HepG2 (cell line): Measurements from ENCODE around the gene POLE3. TPM values are rescaled to one million over a fixed set of nuclear protein-coding genes. Genes with fewer than 3 reads are reported as not detected.
A peak's percentile ranks its signal among the peaks of the same experiment; 100 is the strongest.

ENCODE experiments used
- ARNTL ChIP-seq: sonication (generic); formaldehyde crosslinking; IDR thresholded peaks from 2 replicates; pipeline ENCODE4 v1.4.0; 2020; ENCODE audit warnings: mild to moderate bottlenecking, missing genetic modification reagents
- CCAR2 ChIP-seq: fragments of 200-400 bp; formaldehyde crosslinking; optimal IDR thresholded peaks from 2 replicates; pipeline ENCODE3; 2018; ENCODE audit warnings: low read depth, mild to moderate bottlenecking, low read length, moderate library complexity
- HMG20A ChIP-seq: IDR thresholded peaks from 2 replicates; pipeline ENCODE4 v1.6.1; 2016; ENCODE audit warnings: borderline replicate concordance
- HNF4A ChIP-seq: sonication (generic); formaldehyde crosslinking; IDR thresholded peaks from 2 replicates; pipeline ENCODE4 v1.4.0; 2020; ENCODE audit warnings: missing genetic modification reagents
- IRX3 ChIP-seq: sonication (generic); formaldehyde crosslinking; IDR thresholded peaks from 2 replicates; pipeline ENCODE4 v1.8.1; 2023; ENCODE audit warnings: mild to moderate bottlenecking, low read depth, missing genetic modification reagents, borderline replicate concordance
- KAT8 ChIP-seq: IDR thresholded peaks from 2 replicates; pipeline ENCODE4 v1.6.1; 2016; ENCODE audit warnings: missing genetic modification reagents, missing compliant biosample characterization
- NCOR1 ChIP-seq: fragments of 200-600 bp; sonication (generic); IDR thresholded peaks from 2 replicates; pipeline ENCODE4 v1.7.0; 2017; ENCODE audit warnings: antibody characterized with exemption, low read length, borderline replicate concordance
- SNRNP70 ChIP-seq: fragments of 200-400 bp; formaldehyde crosslinking; IDR thresholded peaks from 2 replicates; pipeline ENCODE4 v1.6.1; 2017; ENCODE audit warnings: mild to moderate bottlenecking, low read depth, low read length, moderate library complexity
- TSC22D2 ChIP-seq: sonication (generic); formaldehyde crosslinking; IDR thresholded peaks from 2 replicates; pipeline ENCODE4 v1.5.1; 2020; ENCODE audit warnings: missing genetic modification reagents, mild to moderate bottlenecking, borderline replicate concordance
- ZBTB44 ChIP-seq: sonication (generic); formaldehyde crosslinking; IDR thresholded peaks from 2 replicates; pipeline ENCODE4 v1.4.0; 2020; ENCODE audit warnings: missing genetic modification reagents
- ZFP36L1 ChIP-seq: sonication (generic); formaldehyde crosslinking; IDR thresholded peaks from 2 replicates; pipeline ENCODE4 v1.8.0; 2022; ENCODE audit warnings: mild to moderate bottlenecking, missing genetic modification reagents, moderate library complexity
- ZHX2 ChIP-seq, 2 experiments: sonication (generic) in 1 of 2; formaldehyde crosslinking in 1 of 2; IDR thresholded peaks; 2 replicates each; pipeline versions ENCODE4 v1.6.1 to v1.9.0; 2014 to 2022; ENCODE audit warnings: antibody characterized with exemption in 1 of 2, borderline replicate concordance in 1 of 2, inconsistent platforms in 1 of 2, low read depth in 1 of 2, missing genetic modification reagents in 1 of 2
- ZNF142 ChIP-seq: sonication (generic); formaldehyde crosslinking; IDR thresholded peaks from 2 replicates; pipeline ENCODE4 v1.4.0; 2020; ENCODE audit warnings: missing genetic modification reagents
- ZNF580 ChIP-seq: IDR thresholded peaks from 2 replicates; pipeline ENCODE4 v1.6.1; 2016; ENCODE audit warnings: low read depth, borderline replicate concordance
- ZNF879 ChIP-seq: sonication (generic); formaldehyde crosslinking; IDR thresholded peaks from 2 replicates; pipeline ENCODE4 v1.8.1; 2023; ENCODE audit warnings: missing genetic modification reagents
- polyA plus RNA-seq, 8 experiments: library from polyadenylated mRNA; depleted of rRNA in 3 of 8; stranded (reverse) in 7 of 8; unstranded in 1 of 8; fragments of >200 nt; fragmentation: Illumina TruSeq in 4 of 8; extraction: Trizol in 4 of 8; gene quantifications; 2 replicates each; pipeline versions ENCODE4 v1.2.1 to v1.2.3, GENCODE V29; 2011 to 2016; ENCODE audit warnings: low read depth in 4 of 8, missing spikeins in 1 of 8, mixed read lengths in 1 of 8; ENCODE audit not compliant: insufficient read depth in 1 of 8
- total RNA-seq, 5 experiments: library from RNA; depleted of rRNA; stranded (reverse); fragments of >200 nt; fragmentation: Illumina TruSeq; extraction: Trizol; gene quantifications; 2 replicates each; pipeline ENCODE4 v1.2.3, GENCODE V29; 2016; ENCODE audit warnings: low read depth in 1 of 5

The POLE3 gene
- total and polyA plus RNA-seq, 2 of the 13 experiments (the other 11 are each of a cell fraction or from before 2014, with no cell fraction given): 36.0 to 77.2 TPM

GRCh38 chr9:113410207-113410864 lies at the start of gene POLE3, which contains the start of gene C9orf43 (continued):
- peak; percentile 75; the same call in 1 of the 2 replicates for TF ChIP-seq ZHX2 (IDR thresholded peaks at IDR 0.05; ENCODE audit: low read depth)
- TF ChIP-seq ZHX2 (CRISPR knock-in tag; IDR thresholded peaks at IDR 0.05; ENCODE audit: borderline replicate concordance): no peak
- TF ChIP-seq HMG20A: no peak
- TF ChIP-seq ZFP36L1: no peak
- peak; percentile 56 for TF ChIP-seq ARNTL (CRISPR knock-in tag)
- TF ChIP-seq IRX3: peak; percentile 95
- TF ChIP-seq ZBTB44: no peak
- TF ChIP-seq HNF4A: peak; percentile 26; the same call in 1 of the 2 replicates
- TF ChIP-seq KAT8 (CRISPR knock-in tag): peak; percentile 95
- TF ChIP-seq ZNF142 (CRISPR knock-in tag): peak; percentile 98
- TF ChIP-seq NCOR1: peak; percentile 37; the same call in 1 of the 2 replicates
- TF ChIP-seq SNRNP70: no peak
- peak; percentile 94; the same call in 1 of the 2 replicates for TF ChIP-seq ZNF580 (CRISPR knock-in tag)
- no peak for TF ChIP-seq CCAR2
- TF ChIP-seq ZNF879 (CRISPR knock-in tag): 0 out of 2 replicates have a peak, but pooled peaks have one; percentile 82
- peak; percentile 85; the same call in 1 of the 2 replicates for TF ChIP-seq TSC22D2
